HCT116 (cell line): ENCODE measurements around the gene NSMF. TPM values are rescaled to one million over a fixed set of nuclear protein-coding genes. Genes with fewer than 3 reads are reported as not detected.

Source experiments
- ATAC-seq: fragments of 200-7000 bp; cut with Tn5 transposase; 2 replicates; pipeline ENCODE4 v1.9.1; 2020; ENCODE audit warnings: mild to moderate bottlenecking, moderate library complexity
- BruUV-seq: library from RNA; stranded (reverse); fragments of 400-500 nt; replicated peaks from 2 replicates; lab custom pipeline; 2021; lab: Mats Ljungman, UMichigan
- CTCF ChIA-PET: fragments of 300-600 bp; sonication (Branson Sonifier 250); formaldehyde crosslinking; loops from one replicate; lab custom pipeline; 2021; ENCODE audit warnings: antibody characterized with exemption; lab: Charles Lee
- POLR2A ChIA-PET: fragments of 300-600, 350-600 bp; sonication (Branson Sonifier 250); formaldehyde crosslinking; loops from one replicate; lab custom pipeline; 2021; ENCODE audit warnings: antibody characterized with exemption; lab: Charles Lee
- RAD21 ChIA-PET, 2 experiments: fragments of 300-600 bp; sonication (Branson Sonifier 250); formaldehyde crosslinking; loops; one replicate each; lab custom pipeline; 2023; ENCODE audit warnings: low total read pairs in 2 of 2; ENCODE audit not compliant: uncharacterized antibody in 2 of 2, unreplicated experiment in 2 of 2, low non-redundant PET in 1 of 2; lab: Charles Lee
- DNase-seq: peaks from one replicate; pipeline ENCODE4 v3.0.0-alpha.2; 2010; ENCODE audit warnings: low read depth, low spot score
- H2AFZ ChIP-seq: fragments of 200-600 bp; shearing (Covaris generic), sonication (generic); 2 replicates; pipeline ENCODE4 v1.6.1; 2017; ENCODE audit warnings: low read depth, mixed run types, mixed read lengths, antibody characterized with exemption, low read length; ENCODE audit not compliant: poor library complexity, severe bottlenecking
- H3K27ac ChIP-seq: 2 replicates; pipeline ENCODE4 v1.5.1; 2012; ENCODE audit warnings: low read depth, low read length
- H3K27me3 ChIP-seq: fragments of 200-600 bp; sonication (generic); 2 replicates; pipeline ENCODE4 v1.6.1; 2016; ENCODE audit warnings: mixed run types, low read length, mixed read lengths; ENCODE audit not compliant: insufficient read depth
- H3K36me3 ChIP-seq, 2 experiments: fragments of 200-500 bp in 1 of 2; fragments of 200-600 bp in 1 of 2; sonication (Bioruptor generic) in 1 of 2; sonication (generic) in 1 of 2; 2 replicates each; pipeline versions ENCODE4 v1.5.1 to v1.6.1; 2014 to 2016; ENCODE audit warnings: low read length in 2 of 2, inconsistent platforms in 1 of 2, mixed read lengths in 1 of 2, mixed run types in 1 of 2; ENCODE audit not compliant: insufficient read depth in 2 of 2, control insufficient read depth in 1 of 2
- H3K4me1 ChIP-seq, 2 experiments: fragments of 200-600 bp in 1 of 2; sonication (generic) in 1 of 2; 2 replicates each; pipeline versions ENCODE4 v1.5.1 to v1.6.1; 2012 to 2017; ENCODE audit warnings: low read length in 2 of 2, inconsistent platforms in 1 of 2, mild to moderate bottlenecking in 1 of 2, mixed read lengths in 1 of 2, mixed run types in 1 of 2, moderate library complexity in 1 of 2; ENCODE audit not compliant: insufficient read depth in 2 of 2, control insufficient read depth in 1 of 2
- H3K4me2 ChIP-seq: fragments of 200-600 bp; sonication (generic); 2 replicates; pipeline ENCODE4 v1.6.1; 2017; ENCODE audit warnings: mixed run types, low read length, mixed read lengths
- H3K4me3 ChIP-seq, 2 experiments: fragments of 200-600 bp in 1 of 2; sonication (generic) in 1 of 2; replicated peaks in 1 of 2; 2 replicates each; pipeline ENCODE4 v1.5.1; 2011 to 2016; ENCODE audit warnings: low read length in 2 of 2, control low read depth in 1 of 2, low read depth in 1 of 2, mild to moderate bottlenecking in 1 of 2, mixed read lengths in 1 of 2, mixed run types in 1 of 2
- H3K79me2 ChIP-seq: fragments of 200-600 bp; sonication (generic); 2 replicates; pipeline ENCODE4 v1.6.1; 2017; ENCODE audit warnings: mild to moderate bottlenecking, mixed run types, low read length, moderate library complexity, mixed read lengths; ENCODE audit not compliant: insufficient read depth
- H3K9ac ChIP-seq: fragments of 200-600 bp; sonication (generic); 2 replicates; pipeline ENCODE4 v1.6.1; 2016; ENCODE audit warnings: low read length, mixed read lengths
- H3K9me2 ChIP-seq: fragments of 200-600 bp; sonication (generic), shearing (Covaris generic); 2 replicates; pipeline ENCODE4 v1.6.1; 2017; ENCODE audit warnings: mixed run types, mild to moderate bottlenecking, moderate library complexity; ENCODE audit not compliant: insufficient read depth
- H3K9me3 ChIP-seq, 2 experiments: fragments of 200-500 bp in 1 of 2; fragments of 200-600 bp in 1 of 2; sonication (Bioruptor generic) in 1 of 2; sonication (generic) in 1 of 2; 2 replicates each; pipeline ENCODE4 v1.6.1; 2014 to 2017; ENCODE audit warnings: low read length in 2 of 2, mixed read lengths in 2 of 2, inconsistent platforms in 1 of 2, low read depth in 1 of 2, mild to moderate bottlenecking in 1 of 2, mixed run types in 1 of 2, moderate library complexity in 1 of 2; ENCODE audit not compliant: control insufficient read depth in 1 of 2, insufficient read depth in 1 of 2
- H4K20me1 ChIP-seq: fragments of 200-600 bp; sonication (generic), shearing (Covaris generic); 2 replicates; pipeline ENCODE4 v1.6.1; 2017; ENCODE audit warnings: mixed run types, mild to moderate bottlenecking, moderate library complexity; ENCODE audit not compliant: insufficient read depth
- ATF3 ChIP-seq: IDR thresholded peaks from 2 replicates; pipeline ENCODE4 v1.6.1; 2012
- CEBPB ChIP-seq: IDR thresholded peaks from 2 replicates; pipeline ENCODE4 v1.6.1; 2012; ENCODE audit warnings: low read depth
- CTCF ChIP-seq, 3 experiments: fragments of 200-600 bp in 1 of 3; sonication (generic) in 1 of 3; IDR thresholded peaks in 2 of 3; conservative IDR thresholded peaks in 1 of 3; 2 replicates each; pipeline ENCODE4 v1.5.1; 2012 to 2017; ENCODE audit warnings: low read depth in 2 of 3, low read length in 2 of 3, antibody characterized with exemption in 1 of 3, borderline replicate concordance in 1 of 3, control low read depth in 1 of 3, mild to moderate bottlenecking in 1 of 3, mixed read lengths in 1 of 3, mixed run types in 1 of 3, moderate library complexity in 1 of 3; ENCODE audit not compliant: insufficient read depth in 1 of 3
- EZH2 ChIP-seq: fragments of 200-600 bp; sonication (generic); IDR thresholded peaks from 2 replicates; pipeline ENCODE4 v1.6.1; 2017; ENCODE audit warnings: antibody characterized with exemption, mixed run types
- POLR2A ChIP-seq: IDR thresholded peaks from 2 replicates; pipeline ENCODE4 v1.7.0; 2011; ENCODE audit warnings: borderline replicate concordance; ENCODE audit not compliant: insufficient read depth, insufficient read length; ENCODE audit errors: extremely low read depth
- REST ChIP-seq: IDR thresholded peaks from 2 replicates; pipeline ENCODE4 v1.6.1; 2012; ENCODE audit warnings: low read depth
- SP1 ChIP-seq: IDR thresholded peaks from 2 replicates; pipeline ENCODE4 v1.6.1; 2012; ENCODE audit warnings: low read depth
- YY1 ChIP-seq: IDR thresholded peaks from 2 replicates; pipeline ENCODE4 v1.6.1; 2011; ENCODE audit warnings: low read length, low read depth, moderate library complexity, mild to moderate bottlenecking; ENCODE audit not compliant: insufficient replicate concordance; ENCODE audit errors: extremely low read depth
- ZBTB33 ChIP-seq: IDR thresholded peaks from 2 replicates; pipeline ENCODE4 v1.6.1; 2011; ENCODE audit warnings: mild to moderate bottlenecking, low read length, moderate library complexity; ENCODE audit not compliant: insufficient replicate concordance; ENCODE audit errors: extremely low read depth
- ZNF274 ChIP-seq: fragments of 200-500 bp; sonication (Bioruptor generic); IDR thresholded peaks from 2 replicates; pipeline ENCODE4 v1.6.1; 2014; ENCODE audit warnings: mild to moderate bottlenecking, low read depth, low read length, inconsistent platforms
- intact Hi-C: fragments of 100-400 bp; cut with micrococcal nuclease; formaldehyde crosslinking; loops from 2 replicates; pipeline ENCODE4 v1.10.0; 2022
- total RNA-seq: library from RNA; stranded (reverse); gene quantifications from one replicate; pipeline ENCODE4 v1.2.1, GENCODE V29; 2021; ENCODE audit not compliant: unreplicated experiment
- TF ChIP-seq, protein P1 (sequence below): IDR thresholded peaks from 2 replicates; pipeline ENCODE4 v1.6.1; 2012

NSMF gene
- total RNA-seq, 1 experiment from 2014 or later: 81.9 TPM

DNA sequence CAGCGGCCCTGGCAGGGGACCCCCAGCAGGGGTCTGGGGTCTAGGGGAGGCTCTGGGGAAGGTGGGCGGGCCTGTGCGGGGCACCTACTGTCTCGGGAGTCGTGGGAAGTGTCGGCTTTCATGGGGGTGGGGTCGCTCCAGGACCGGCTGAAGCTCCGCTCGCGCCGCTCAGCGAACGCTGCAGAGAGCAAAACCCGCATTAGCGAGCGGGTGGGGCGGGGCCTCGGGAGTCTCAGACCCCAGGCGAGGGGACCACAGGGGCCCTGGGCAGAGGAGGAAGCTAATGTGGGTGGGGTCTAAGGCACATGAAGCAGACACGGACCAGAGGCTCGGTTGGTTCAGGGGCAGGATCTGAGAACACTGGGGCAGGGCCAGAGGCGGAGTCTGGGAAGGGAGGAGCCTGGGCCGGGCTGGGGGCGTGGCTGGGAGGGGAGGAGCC, 5.5 kb downstream of the NSMF start:
- H3K27ac ChIP-seq: peak overlapping the region; percentile 11; the same call in 1 of the 2 replicates
- no peak for DNase-seq

More for the DNA sequence above, 5.5 kb downstream of the NSMF start:
- no peaks in the 10 kb centered on the region for H3K27me3 ChIP-seq
- no peak overlapping the region for H3K4me3 ChIP-seq
- intact Hi-C loops: no loop called here
- peak; percentile 73 for ATAC-seq
- CTCF ChIA-PET: no interaction called here
- H3K79me2 ChIP-seq: peaks cover 45% of the 10 kb centered on the region
- POLR2A ChIA-PET: no interaction called here
- peaks cover 4% of the 10 kb centered on the region; the same call in 1 of the 2 replicates for H4K20me1 ChIP-seq
- no peaks in the 10 kb centered on the region for H3K9me3 ChIP-seq
- H3K9ac ChIP-seq: 0 out of 2 replicates have a peak overlapping the region, but pooled peaks have one; percentile 13
- BruUV-seq: no TSS peak
- no peaks in the 10 kb centered on the region for H3K9me2 ChIP-seq
- TF ChIP-seq POLR2A: no peak
- no peak for TF ChIP-seq ATF3
- TF ChIP-seq EZH2: no peak
- no peak for TF ChIP-seq CTCF (IDR thresholded peaks at IDR 0.05 in 2 of 3, conservative IDR thresholded peaks at IDR 0.05 in 1 of 3; ENCODE audit: borderline replicate concordance in 1 of 3, insufficient read depth in 1 of 3, low read depth in 2 of 3, low read length in 2 of 3)
- TF ChIP-seq CEBPB: no peak
- no peak for TF ChIP-seq SP1
- TF ChIP-seq, protein P1, sequence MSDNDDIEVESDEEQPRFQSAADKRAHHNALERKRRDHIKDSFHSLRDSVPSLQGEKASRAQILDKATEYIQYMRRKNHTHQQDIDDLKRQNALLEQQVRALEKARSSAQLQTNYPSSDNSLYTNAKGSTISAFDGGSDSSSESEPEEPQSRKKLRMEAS: no peak
- TF ChIP-seq ZNF274: no peak
- TF ChIP-seq REST: no peak
- TF ChIP-seq YY1: no peak
- TF ChIP-seq ZBTB33: no peak
- TF ChIP-seq, all 23 proteins: peak for 0
- peak overlapping the region; percentile 45; the same call in 1 of the 2 replicates for H3K4me2 ChIP-seq
- H3K36me3 ChIP-seq: peaks cover 17 to 52% of the 10 kb centered on the region in 2 experiments; a peak in 3 of 4 replicates
- no peak overlapping the region for H2AFZ ChIP-seq
- peaks cover 16 to 46% of the 10 kb centered on the region in 2 experiments for H3K4me1 ChIP-seq
- RAD21 ChIA-PET: no interaction called here
